Activated CD8-positive, alpha-beta memory T cell treated with anti-CD3 and anti-CD28 coated beads, Interleukin-2, amount 50 U/mL, for 4 hours (primary cell): Measurements from ENCODE around the gene MON1A.
A peak's percentile ranks its signal among the peaks of the same experiment; 100 is the strongest.
"Not testable (repeated sequence)": the region's sequence is repeated elsewhere in the genome, so short reads cannot be mapped to it uniquely, and the experiment has no call there.

Experiments
- DNase-seq: peaks from one replicate; pipeline ENCODE4 v3.0.0-alpha.2; 2020

Gene MON1A

DNA sequence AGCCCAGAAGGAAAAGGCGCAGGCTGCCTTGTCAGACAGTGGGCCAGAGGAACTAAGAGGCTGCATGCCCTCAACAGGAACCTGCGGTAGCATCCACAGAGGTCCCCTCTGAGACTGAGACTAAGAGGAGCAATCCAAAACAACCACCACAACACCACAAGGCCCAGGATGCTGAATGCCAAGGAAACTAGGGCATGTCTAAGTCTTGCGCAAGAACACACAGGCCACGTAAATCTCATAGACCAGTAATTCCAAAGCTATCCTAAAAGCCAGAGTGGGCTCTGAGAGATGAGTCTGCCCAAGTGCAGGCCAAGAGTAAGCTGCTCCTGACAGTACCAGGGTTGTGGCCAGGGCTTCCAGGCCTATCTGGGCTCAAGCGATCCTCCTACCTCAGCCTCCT, 12.9 kb downstream of the MON1A start:
- DNase-seq, result no peak

DNA sequence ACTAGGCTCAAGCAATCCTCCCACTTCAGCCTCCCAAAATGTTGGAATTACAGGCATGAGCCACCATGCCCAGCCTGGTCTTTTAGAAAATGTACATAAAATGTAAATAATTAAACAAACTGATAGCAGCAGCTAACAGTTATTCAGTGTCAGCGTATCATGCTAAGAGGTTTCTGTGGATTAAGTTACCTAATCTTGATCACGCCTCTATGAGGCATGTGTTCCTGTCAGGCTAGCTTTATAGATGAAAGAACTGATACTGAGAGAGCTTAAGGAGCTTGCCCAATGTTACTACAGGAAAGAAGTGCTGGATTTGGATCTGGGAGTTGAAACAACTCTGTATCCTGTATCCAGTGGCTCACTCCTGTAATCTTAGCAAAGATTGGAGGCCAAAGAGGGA, 14.7 kb downstream of the MON1A start:
- no peak for DNase-seq

DNA sequence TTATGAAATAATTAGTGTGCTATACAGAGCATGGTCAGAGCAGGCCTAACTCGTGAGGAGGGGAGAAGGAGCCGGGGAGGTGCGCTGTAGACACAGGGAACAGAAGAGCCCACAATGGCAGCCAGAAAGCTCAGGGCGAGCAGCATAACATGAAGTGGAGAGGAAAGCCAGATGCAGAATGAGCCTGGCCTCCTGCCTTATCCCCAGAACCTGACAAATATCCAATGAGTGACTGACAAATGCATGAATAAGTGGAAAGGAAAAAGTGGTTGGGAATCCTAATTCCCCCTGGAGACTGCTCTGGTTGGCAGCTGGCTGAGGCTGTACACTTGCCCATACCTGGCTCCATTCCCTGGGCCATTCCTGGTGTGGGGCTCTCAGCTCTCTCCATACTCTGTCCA, 16.7 kb downstream of the MON1A start:
- DNase-seq, result no peak

GRCh38 chr3:49911611-49912010, 18.0 kb downstream of the MON1A start:
- DNase-seq, result no peak

DNA sequence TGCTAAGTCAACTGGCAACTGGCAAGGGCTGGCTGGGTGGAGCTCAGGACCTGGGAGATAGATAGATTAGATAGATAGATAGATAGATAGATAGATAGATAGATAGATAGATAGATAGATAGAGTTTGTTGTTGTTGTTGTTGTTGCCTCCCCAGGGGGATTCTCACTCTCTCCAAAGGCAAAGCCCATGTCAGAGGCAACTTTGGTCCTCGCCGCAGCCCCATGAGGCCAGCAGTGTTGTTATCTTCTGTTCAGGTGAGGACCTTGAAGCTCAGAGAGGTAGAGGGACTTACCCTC, 18.5 kb downstream of the MON1A start:
- no peak for DNase-seq

DNA sequence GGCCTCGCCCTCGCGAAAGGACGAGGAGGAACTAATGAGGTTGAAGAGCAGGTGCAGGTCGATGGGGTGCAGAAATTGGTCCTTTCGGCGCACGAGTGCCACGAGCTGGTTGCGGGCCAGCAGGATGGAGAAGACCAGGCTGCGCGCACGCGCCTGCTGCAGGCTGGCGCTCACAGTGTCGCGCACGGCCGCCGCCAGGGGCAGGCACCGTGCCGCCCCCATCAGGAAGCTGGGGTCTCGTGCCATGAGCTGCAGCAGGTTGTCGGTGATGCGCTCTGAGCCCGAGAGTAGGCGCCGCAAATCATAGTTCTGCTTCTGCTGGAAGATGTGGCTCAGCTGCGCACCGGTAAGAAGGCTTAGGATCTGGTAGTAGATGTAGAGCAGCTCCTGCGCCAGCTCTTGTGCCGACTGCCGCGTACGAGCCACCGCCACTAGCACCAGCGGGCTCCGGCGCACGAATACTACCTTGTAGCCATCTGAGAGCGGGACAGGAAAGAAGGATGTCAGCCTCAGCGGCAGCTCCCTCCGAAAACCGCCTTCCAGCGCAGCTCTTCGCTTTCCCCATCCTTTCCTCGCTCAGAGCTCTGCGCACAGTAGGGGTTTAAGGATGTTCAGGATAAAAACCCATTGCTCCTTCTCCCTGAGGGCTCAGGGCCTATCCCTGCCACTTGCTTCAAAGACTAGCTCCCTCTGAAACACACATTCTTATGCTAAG, 19.0 kb downstream of the MON1A start:
- DNase-seq, result no peak

DNA sequence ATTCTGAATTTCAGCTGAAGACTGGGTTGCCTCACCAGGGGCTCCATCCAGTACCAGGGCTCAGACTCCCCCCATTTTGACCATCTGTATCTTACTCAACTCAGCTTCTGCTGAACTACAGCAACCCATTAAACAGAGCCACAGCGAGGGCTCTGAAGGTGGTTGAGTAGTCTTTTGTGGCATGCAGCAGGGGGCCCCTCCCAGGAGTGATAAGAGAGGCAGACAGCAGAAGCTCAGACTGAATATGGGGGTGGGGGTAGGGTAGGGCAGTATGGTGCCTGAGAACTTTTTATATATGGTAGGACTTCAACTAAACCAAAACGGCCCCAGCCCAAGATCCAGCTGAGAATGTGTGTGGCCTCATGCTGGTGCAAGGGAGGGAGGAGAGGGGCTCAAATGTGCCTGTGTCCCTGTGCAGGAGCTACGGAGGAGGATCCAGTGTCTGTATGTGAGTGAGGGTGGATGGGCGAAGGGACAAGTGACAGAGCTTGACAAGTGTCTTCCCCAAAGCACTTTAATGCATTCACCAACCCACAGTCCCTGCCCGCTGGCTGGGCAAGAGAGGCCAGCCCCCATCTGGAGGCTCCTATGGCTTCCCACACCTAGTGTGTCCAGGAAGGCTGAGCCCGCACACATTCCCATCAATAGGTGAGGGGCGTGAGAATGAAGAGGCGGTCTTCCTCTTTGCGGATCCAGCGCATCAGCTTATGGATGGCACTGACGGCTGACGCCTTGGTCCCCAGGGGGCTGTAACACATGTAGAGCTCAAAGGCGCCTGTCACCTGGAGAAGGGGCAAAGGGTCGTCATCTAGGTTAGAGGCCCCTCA, 21.0 kb downstream of the MON1A start:
- DNase-seq, result no peak

DNA sequence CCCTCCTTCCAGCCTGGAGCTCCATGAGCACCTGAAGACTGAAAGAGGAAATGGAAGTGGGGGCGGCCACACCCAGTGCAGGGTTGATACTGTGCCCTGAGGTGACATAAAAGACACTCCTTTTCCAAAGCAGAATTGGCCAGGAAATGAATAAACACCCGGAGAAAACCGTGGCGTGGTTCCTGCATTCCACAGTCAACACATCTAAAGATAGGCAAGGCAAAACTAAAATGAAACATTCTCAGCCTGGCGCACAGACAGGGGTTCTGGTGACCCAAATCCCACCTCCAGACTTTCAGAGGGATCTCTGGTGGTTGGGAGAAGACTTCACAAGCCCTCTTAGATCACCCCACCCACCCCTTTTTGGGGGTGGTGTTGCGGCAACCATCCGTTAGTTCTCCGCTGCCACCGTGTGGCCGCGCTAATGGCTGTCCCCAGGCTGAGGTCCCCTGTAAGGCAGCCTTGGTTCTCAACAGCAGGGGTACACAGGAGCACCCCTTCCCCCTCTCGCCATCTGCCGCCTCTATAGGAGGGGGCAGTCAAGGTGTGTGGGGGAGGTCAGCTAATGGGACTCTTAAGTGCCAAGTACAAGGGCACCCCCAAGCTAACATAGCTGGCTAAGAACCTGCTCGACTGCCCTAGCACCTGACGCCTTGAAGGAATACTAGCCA, 23.4 kb downstream of the MON1A start:
- DNase-seq, result peak; percentile 54

DNA sequence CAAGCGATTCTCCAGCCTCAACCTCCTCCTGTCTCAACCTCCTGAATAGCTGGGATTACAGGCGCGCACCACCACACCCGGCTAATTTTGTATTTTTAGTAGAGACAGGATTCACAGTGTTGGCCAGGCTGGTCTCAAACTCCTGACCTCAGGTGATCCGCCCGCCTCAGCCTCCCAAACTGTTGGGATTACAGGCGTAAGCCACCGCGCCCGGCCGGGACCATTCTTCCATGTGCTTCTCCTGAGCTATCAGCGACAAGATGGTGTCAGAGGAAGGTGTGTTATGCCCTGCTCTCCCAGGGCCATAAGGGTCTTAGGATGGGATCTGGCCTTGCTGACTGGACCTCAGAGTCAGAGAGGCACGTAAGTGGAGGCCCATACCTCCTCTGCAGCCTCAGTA, 25.2 kb downstream of the MON1A start:
- DNase-seq, result not testable (repeated sequence)

GRCh38 chr3:49903451-49904424, 25.9 kb downstream of the MON1A start, which contains the start of gene MST1R:
TSS of gene MST1R (minus strand) at chr3:49903873. CDS start at chr3:49903609, 264 bp downstream.
- DNase-seq, result peak; percentile 81

DNA sequence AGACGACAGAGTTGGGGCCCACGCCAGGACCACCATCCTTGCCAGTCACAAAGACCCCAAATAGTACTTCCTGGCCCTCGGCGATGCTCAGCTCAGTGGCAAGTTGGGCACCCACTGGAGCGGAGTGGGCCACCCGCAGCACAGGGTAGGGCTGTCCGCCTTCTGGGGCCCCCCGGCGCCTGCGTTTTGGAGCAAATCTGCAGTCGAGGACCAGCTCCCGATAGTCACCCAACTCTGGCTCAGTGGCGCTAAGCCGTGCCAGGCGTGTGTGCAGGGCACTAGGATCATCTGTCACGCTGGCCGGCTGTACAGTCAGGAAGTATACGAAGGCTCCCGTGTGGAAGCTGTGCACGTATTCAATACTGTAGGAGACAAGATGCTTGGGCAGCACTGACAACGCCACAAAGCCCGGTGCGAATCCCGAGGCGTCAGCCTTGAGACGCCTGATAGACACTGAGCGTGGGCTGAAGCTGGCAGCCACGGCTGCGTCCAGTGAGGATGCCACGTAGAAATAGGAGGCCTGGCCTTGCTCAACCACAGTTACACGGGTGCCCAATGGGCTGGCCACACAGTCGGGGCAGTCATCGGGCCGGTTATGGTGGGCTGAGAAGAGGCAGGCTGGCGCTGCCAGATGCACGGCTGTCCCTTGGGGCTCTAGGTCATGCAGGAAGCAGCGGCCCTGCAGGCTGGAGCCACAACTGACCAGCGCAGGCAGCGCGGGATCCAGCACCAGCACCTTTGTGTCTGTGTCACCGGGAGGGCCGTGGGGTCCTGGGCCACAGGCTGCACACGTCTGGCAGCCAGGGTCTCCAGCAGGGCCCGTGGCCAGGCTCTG, 26.9 kb downstream of the MON1A start:
- no peak for DNase-seq

DNA sequence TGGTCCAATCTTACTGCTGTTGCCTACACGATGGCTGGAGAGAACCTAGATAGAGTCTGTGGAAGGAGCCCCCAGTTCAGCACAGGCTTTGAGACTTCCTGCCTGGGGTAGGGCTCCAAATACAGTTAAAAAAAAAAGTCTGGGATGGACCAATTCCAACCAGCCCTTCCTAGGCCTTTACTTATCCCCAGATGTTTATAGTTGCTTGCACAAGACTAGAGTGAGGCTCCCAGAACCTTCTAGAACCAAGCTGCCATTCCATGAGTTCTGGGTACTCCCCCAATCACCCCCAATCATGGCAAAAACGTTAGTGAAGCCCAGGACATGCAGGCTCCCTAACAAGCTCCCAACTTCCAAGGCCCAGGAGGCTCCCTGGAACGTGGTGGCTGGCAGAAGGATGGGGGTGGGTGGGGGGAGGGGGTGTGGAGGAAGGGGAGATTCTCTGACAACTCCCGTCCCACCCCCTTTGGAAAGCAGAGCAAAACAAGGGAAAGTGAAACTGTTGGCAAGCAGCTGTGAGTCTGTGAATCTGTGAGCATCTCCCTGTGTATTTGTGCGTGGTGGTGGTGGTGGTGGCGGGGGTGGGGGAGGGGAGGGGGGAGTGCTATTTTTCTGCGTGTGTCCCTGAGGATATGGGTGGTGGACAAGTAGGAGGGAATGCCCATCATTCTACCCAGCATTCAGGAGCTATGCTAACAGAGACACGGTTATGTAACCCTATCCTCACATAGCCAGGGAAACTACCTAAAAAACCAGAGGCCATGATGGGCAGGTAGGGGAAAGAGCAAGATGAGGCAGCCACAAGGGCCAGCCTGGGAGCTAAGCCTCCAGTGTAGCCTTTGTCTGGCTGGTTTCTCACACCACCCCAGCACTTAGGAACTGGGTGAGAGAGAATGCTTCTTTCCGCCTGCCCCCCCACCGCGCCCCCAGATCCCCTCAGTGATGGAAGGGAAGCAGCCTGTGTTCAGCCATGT, 28.0 kb downstream of the MON1A start:
- no peak for DNase-seq

- DNase-seq, result no peak
These were observed 29.0 kb downstream of the MON1A start for GRCh38 chr3:49900491-49901153.

DNA sequence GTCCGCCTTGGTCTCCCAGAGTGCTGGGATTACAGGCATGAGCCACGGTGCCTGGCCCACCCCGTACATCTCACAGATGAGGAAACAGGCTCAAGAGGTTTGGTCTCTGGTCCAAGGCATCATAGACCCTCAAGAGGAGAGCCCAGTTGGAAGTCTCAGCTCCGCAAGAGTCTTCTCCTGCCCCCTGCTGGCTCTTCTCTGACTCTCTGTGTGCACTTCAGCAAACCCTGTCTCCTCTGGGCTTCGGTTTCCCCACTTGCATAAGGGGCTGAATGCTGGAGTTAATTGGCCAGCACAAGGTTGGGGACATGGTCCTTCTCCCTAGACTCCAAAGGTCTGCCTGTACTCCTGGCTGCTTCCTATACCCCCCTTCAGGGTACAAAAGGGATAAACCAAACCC, 29.8 kb downstream of the MON1A start:
- no peak for DNase-seq

- DNase-seq, result no peak
These were observed 30.6 kb downstream of the MON1A start for GRCh38 chr3:49898991-49899390.

- DNase-seq, result no peak
These were observed 33.3 kb downstream of the MON1A start for GRCh38 chr3:49896345-49896744.

DNA sequence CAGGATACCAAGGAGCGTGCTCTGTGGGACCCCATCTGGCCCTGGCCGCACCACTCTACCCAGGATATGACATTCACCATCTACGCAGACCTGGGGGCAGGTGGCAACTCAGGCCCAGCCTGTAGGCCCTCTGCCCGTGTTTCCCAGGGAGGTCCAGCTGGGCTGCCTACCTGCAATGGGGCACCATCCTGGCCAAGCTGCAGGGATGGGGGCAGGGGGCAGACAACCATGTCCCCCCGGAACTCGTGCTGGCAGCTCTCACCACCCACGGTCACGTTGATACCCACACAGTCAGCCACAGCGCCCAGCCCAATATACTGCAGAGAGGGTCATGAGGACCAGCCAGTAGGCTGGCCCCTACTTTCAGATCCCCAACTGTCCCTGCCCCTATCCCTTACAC, 33.8 kb downstream of the MON1A start:
- no peak for DNase-seq

GRCh38 chr3:49889296-49889695, 40.3 kb downstream of the MON1A start:
- DNase-seq, result no peak

GRCh38 chr3:49886922-49887265, 42.7 kb downstream of the MON1A start:
- no peak for DNase-seq

- no peak for DNase-seq
These were observed 45.6 kb downstream of the MON1A start for GRCh38 chr3:49883998-49884397.
